Measurements from ENCODE around the gene CCDC33.
A peak's percentile ranks its signal among the peaks of the same experiment; 100 is the strongest.

Gene CCDC33

GRCh38 chr15:74208901-74209559 lies 27.1 kb upstream of the CCDC33 start:
- DNase-seq, result no peak

GRCh38 chr15:74209560-74209958 lies 26.6 kb upstream of the CCDC33 start:
- no peak for DNase-seq

GRCh38 chr15:74209997-74210671 lies 26.0 kb upstream of the CCDC33 start:
- no peak for DNase-seq

GRCh38 chr15:74210729-74211128 lies 25.4 kb upstream of the CCDC33 start:
- no peak for DNase-seq

- DNase-seq, result no peak
Measured at GRCh38 chr15:74211656-74212055, 24.5 kb upstream of the CCDC33 start.

- no peak for DNase-seq
Measured at GRCh38 chr15:74212494-74212893, 23.6 kb upstream of the CCDC33 start.

- DNase-seq, result no peak
Measured at GRCh38 chr15:74213858-74214284, 22.3 kb upstream of the CCDC33 start.

GRCh38 chr15:74214324-74215021 lies 21.7 kb upstream of the CCDC33 start:
- no peak for DNase-seq

DNA sequence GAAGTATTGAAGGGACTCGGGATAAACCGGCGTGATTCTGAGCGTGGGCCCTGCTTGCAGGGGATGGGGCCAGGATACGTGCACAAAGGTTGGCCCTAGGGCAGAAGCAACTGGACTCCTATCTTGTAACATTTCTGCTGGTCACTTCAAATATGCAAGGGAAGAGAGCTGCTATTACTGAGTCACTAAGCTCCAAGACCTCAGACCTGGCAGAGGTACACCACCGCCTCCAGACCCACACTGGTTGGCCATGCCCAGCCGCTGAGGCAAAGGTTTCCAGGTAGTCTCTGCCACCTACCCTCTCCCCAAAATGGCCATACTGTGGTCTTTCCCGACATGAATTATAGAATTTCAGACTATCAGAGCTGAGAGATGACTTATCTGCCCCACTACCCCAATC lies 20.2 kb upstream of the CCDC33 start:
- DNase-seq, result no peak

DNA sequence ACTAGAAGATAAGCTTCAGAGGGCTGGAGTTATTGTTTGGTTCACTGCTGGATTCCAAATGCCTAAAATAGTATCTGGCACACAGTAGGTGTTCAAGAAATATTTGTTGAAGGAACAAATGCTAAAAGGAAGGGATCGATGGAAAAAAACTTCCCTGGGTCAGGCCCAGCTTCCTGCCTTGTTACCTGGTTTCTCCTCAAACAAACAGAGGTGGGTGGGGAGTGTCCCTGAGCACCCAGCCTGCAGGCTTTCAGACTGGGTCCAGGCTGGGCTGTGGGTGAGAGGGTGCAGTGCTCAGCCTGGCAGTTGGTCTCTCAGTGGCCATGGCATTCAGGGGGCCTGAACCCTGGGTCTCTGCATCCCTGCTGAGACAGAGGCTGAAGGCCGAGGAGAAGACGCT lies 19.2 kb upstream of the CCDC33 start:
- no peak for DNase-seq

DNA sequence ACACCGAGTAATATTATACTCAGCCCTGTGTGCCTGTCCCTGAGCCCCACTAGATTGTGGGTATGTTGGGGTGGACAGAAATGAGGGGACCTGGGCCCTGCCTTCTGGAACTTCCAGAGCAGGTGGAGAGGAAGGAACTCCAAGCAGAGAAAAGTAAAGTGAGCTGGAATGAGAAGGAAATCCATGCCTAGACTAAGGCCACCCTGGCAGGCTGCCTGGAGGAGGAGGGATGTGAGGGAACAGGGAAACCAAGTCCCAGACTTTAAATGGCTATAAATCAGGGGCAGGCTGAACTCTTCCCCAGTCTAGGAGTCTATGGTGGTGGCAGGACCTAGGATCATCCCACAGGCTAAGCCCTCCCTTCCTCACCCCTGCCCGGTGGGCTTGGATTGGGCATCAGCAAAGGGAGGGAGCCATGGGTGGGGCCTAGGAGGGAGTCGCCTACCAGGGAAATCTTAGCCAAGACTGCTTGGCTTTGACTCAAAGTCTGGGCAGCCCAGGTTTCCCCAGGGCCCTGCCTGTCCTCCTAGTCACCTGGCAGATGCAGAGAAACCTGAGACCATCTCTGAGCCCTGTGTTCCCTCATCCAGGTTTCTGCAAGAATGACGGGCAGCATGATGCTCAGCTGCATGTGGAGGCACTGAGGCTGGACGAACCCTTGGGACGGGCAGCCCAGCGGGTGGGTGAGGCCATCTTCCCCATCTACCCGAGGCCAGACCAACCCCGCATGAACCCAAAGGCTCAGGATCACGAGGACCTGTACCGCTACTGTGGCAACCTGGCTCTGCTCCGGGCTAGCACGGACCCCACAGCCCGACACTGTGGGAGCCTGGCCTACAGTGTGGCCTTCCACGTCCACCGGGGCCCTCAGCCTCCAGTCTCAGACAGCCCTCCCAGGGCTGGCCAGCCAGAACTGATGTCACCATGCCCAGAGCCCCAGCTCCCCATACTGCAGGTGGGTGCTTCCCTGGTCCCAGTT lies 17.9 kb upstream of the CCDC33 start:
- no peak for DNase-seq

DNA sequence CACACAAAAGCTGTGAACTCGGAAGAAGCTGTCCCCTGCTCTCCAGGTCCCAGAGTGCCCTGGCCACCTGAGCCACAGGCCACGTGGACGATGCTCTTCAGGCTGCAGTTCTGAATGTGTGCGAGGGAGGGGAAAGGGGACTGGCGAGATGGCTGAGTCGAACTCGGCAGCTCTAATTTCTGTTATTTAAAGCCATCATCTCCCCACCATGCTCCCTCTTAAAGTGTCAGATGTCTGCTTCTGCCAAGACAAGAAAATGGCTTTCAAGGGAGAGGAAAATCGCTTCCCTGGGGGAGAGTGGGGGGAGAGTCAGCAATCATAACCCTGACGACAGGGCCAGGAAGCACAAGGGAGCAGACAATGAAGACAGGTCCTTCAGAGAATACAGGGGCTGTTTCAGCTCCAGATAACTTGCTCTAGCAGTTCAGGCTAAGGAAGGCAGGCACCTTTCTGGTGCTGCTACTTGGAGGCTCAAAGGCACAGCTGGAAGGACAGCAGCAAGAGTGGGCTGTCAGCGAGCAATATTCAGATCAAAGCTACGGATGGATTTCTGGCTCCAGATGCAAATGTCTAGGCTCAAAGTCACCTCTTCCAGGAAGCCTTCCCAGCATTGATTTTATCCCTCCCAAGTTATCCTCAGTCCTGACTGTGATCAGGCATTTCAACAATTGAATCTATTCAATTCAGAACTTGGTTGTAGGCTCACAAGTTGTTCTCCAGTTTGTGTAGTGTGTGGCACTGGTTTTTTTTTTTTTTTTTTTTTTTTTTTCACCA lies 15.5 kb upstream of the CCDC33 start:
- no peak for DNase-seq

GRCh38 chr15:74221399-74222239 lies 14.5 kb upstream of the CCDC33 start:
- no peak for DNase-seq

DNA sequence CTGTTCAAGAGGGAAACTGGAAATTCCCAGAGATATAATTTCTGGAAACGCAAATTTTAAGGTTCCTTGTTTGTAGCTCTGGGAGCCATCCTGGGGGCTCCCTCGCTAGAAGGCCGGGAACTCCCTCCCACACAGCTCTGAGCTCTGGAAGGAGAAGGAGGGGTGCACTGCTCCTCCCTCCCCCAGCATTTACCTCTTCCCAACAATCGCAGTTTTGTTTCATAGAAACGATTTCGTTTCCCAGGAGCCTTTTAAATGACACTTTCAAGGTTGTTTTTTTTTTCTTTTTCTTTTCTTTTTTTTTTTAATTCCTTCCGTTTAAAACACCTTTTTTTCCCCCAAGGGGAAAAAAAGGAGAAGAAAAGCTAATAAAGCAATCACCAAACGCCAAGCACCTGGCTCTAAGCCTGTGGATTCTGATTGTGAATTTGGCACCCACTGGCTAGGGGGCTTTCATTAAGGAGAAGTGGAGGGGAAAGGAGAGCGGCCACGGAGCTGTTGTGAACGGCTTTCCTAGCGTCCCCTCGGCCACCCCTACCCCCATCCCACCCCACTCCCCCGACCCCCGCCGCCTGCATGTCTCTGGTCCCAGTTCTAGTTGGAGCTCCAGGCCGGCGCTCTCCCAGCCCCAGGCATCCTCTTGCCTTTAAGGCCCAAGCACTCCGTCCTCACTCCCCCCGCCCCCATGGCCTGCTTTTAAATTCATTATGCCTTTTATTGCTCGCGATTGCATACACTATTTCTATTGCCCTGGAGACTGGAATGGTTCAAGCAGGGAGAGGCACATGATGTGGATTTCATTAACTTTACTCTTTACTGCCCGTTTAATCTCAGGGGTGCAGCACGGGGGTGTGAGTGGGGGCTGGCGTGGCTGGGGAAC lies 13.6 kb upstream of the CCDC33 start:
- peak in 2 of 56 donors; percentile 9 to 10 for DNase-seq

DNA sequence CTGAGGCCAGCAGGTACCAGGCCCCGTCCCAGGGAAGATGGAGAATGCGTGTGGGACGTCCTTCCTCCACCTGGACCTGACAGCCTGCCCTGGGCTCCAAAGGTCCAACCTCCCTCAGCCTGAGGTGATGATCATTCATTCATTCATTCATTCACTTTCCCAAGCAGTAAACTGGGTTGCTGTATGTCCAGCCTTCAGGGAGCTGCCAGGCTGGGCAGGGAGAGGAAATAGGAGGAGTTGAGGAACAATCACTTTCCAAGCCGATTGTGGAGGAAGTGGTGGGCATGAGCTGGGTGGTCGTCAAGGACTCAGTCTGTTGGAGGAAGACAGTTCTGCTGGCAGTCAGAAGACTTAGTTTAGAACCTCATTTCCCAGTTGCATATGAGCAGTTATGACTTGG lies 10.2 kb upstream of the CCDC33 start:
- no peak for DNase-seq

DNA sequence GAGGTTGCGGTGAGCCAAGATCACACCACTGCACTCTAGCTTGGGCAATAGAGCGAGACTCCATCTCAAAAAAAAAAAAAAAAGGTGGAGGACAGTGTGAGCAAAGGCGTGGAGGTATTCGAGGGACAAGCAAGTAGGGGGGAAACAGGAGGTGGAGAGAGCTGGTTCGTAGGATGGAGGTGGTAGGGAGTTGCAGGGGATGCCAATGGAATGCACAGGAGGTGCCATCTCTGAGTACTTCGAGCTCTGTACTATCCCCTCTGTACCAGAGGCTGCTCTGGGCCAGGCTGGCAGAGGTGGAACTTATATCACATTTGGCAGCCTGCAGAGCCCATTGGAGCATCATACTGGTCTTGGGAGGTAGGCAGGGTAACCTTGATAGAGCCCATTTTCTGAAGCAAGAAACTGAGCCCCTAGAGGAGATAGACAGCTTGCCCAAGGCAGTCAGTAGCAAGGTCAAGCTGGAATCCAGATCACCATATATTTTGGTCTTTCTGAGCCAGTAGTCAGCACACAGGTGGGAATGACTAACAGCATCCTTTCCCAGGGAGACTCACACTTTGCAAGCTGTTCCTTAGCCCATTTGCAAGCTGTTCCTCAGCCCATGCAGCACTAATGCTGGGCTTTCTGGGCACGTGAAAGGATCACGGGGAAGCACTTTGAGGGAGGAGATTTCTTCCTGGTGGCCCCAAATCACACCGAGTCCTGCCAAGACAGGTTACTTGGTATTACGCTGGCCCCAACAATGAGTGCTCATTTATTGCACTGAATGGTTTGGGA lies 9.2 kb upstream of the CCDC33 start:
- DNase-seq, result peak in 5 of 56 donors; percentile 18 to 31 (median 25)

DNA sequence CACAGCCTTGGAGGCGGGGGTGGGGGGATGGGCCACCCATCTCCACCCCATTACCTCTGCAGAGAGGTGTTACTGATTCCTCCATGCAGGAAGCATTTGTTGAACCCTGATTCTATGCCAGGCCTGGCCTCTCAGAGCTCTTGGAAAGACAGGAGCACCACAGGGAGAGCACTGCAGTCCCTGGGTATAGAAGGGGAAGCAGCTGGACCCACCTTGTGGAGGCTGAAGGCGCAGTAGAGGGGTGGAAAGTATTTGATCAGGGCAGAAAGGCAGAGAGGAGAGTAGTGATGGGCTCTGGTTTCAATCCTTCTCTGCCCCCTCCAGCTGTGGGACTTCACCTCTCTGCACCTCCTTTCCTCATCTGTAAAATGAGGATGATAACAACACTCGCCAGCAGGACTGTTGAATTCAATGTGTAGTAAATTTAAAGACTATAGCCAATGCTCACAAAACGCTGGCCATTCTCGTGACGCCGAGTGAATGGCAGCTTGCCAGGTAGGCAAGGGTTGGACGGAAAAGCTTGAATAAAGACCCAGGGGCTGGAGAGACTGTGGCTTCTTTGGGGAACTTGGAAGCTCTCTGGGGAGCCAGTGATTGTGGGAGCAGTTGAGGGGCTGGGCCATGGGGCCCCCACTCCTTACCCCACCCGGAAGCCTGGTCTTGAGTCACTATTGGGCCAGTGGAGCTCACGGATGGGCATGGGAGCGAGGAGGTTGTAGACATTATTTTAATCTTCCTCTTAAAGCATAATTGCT lies 8.0 kb upstream of the CCDC33 start:
- DNase-seq, result peak in 6 of 56 donors; percentile 12 to 21 (median 18)
